HepG2 (cell line): Measurements from ENCODE around the gene MITF.

Experiments used
- HOXA7 ChIP-seq: sonication (generic); formaldehyde crosslinking; IDR thresholded peaks from 2 replicates; pipeline ENCODE4 v1.8.1; 2022; ENCODE audit warnings: mild to moderate bottlenecking, missing genetic modification reagents, moderate library complexity
- JDP2 ChIP-seq: sonication (generic); formaldehyde crosslinking; IDR thresholded peaks from 2 replicates; pipeline ENCODE4 v1.8.1; 2022; ENCODE audit warnings: missing genetic modification reagents, borderline replicate concordance
- NR2C2 ChIP-seq: sonication (generic); formaldehyde crosslinking; IDR thresholded peaks from 2 replicates; pipeline ENCODE4 v1.4.0; 2020; ENCODE audit warnings: missing genetic modification reagents, mild to moderate bottlenecking, moderate library complexity, borderline replicate concordance
- RAD21 ChIP-seq: fragments of 450-650 bp; formaldehyde crosslinking; IDR thresholded peaks from 2 replicates; pipeline ENCODE4 v1.5.0; 2020; ENCODE audit warnings: mild to moderate bottlenecking
- ZNF10 ChIP-seq: sonication (generic); formaldehyde crosslinking; IDR thresholded peaks from 2 replicates; pipeline ENCODE4 v1.4.0; 2020; ENCODE audit warnings: mild to moderate bottlenecking, low read depth, missing genetic modification reagents, borderline replicate concordance
- ZNF205 ChIP-seq: IDR thresholded peaks from 2 replicates; pipeline ENCODE4 v1.6.1; 2018; ENCODE audit warnings: missing biosample characterization, missing genetic modification reagents
- ZNF383 ChIP-seq: sonication (generic); formaldehyde crosslinking; IDR thresholded peaks from 2 replicates; pipeline ENCODE4 v1.4.0; 2020; ENCODE audit warnings: missing genetic modification reagents, mild to moderate bottlenecking, borderline replicate concordance
- TF ChIP-seq, protein P1 (sequence below): sonication (generic); formaldehyde crosslinking; IDR thresholded peaks from 2 replicates; pipeline ENCODE4 v1.4.0; 2020; ENCODE audit warnings: low read depth, mild to moderate bottlenecking, missing genetic modification reagents
- TF ChIP-seq, protein P2 (sequence below): sonication (generic); IDR thresholded peaks from 2 replicates; pipeline ENCODE4 v1.6.1; 2016; ENCODE audit warnings: low read depth, borderline replicate concordance
- TF ChIP-seq, protein P3 (sequence below): sonication (generic); formaldehyde crosslinking; IDR thresholded peaks from 2 replicates; pipeline ENCODE4 v1.5.0; 2020; ENCODE audit warnings: mild to moderate bottlenecking, missing genetic modification reagents, moderate library complexity
- TF ChIP-seq, protein P4 (sequence below): sonication (generic); formaldehyde crosslinking; IDR thresholded peaks from 2 replicates; pipeline ENCODE4 v1.4.0; 2020; ENCODE audit warnings: mild to moderate bottlenecking, missing genetic modification reagents
- TF ChIP-seq, protein P5 (sequence below): sonication (generic); formaldehyde crosslinking; IDR thresholded peaks from 2 replicates; pipeline ENCODE4 v1.4.0; 2020; ENCODE audit warnings: missing genetic modification reagents, mild to moderate bottlenecking, borderline replicate concordance
- TF ChIP-seq, protein P6 (sequence below): sonication (generic); formaldehyde crosslinking; IDR thresholded peaks from 2 replicates; pipeline ENCODE4 v1.8.1; 2022; ENCODE audit warnings: mild to moderate bottlenecking, missing genetic modification reagents
- TF ChIP-seq, protein P7 (sequence below): sonication (generic); formaldehyde crosslinking; IDR thresholded peaks from 2 replicates; pipeline ENCODE4 v1.5.0; 2020; ENCODE audit warnings: mild to moderate bottlenecking, missing genetic modification reagents

DNA sequence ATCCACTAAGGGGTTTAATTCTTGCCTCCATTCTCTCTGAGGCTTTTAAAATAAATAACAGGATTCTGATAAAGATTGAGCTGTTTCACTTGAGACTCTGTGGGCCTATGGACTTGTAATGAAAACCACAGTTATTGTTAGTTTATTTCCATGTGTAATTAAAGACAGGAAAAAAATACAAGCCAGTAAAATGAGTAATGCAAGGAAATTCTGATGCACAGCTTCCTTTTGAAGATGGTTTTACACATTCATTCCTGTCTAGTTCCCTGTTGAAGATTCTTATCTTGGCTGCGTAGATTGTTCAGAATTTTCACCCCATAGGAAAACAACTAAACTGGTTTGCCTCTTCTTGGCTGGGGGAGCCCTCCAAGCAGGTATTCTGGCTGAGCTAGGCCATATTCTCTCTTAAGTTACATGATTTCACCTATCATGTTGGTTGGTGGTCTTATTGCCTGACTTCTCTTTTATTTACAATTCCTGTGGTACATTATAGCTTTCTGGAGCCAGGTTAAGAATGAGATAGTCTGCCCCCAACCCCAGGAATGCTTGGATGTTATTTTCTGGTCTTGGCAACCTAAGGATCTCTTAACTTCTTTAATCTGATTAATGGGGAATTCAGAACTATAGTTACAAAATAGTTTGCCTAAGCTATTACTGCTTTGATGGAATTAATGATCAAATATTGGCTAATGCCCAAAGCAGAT, 67.6 kb downstream of the MITF start:
- TF ChIP-seq, protein P1, sequence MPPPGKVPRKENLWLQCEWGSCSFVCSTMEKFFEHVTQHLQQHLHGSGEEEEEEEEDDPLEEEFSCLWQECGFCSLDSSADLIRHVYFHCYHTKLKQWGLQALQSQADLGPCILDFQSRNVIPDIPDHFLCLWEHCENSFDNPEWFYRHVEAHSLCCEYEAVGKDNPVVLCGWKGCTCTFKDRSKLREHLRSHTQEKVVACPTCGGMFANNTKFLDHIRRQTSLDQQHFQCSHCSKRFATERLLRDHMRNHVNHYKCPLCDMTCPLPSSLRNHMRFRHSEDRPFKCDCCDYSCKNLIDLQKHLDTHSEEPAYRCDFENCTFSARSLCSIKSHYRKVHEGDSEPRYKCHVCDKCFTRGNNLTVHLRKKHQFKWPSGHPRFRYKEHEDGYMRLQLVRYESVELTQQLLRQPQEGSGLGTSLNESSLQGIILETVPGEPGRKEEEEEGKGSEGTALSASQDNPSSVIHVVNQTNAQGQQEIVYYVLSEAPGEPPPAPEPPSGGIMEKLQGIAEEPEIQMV (CRISPR knock-in tag), result no peak
- TF ChIP-seq RAD21 (CRISPR knock-in tag), result no peak
- TF ChIP-seq ZNF205 (CRISPR knock-in tag), result no peak
- TF ChIP-seq HOXA7 (CRISPR knock-in tag), result no peak
- TF ChIP-seq, protein P2, sequence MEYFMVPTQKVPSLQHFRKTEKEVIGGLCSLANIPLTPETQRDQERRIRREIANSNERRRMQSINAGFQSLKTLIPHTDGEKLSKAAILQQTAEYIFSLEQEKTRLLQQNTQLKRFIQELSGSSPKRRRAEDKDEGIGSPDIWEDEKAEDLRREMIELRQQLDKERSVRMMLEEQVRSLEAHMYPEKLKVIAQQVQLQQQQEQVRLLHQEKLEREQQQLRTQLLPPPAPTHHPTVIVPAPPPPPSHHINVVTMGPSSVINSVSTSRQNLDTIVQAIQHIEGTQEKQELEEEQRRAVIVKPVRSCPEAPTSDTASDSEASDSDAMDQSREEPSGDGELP, result no peak
- no peak for TF ChIP-seq NR2C2 (CRISPR knock-in tag)
- TF ChIP-seq, protein P3, sequence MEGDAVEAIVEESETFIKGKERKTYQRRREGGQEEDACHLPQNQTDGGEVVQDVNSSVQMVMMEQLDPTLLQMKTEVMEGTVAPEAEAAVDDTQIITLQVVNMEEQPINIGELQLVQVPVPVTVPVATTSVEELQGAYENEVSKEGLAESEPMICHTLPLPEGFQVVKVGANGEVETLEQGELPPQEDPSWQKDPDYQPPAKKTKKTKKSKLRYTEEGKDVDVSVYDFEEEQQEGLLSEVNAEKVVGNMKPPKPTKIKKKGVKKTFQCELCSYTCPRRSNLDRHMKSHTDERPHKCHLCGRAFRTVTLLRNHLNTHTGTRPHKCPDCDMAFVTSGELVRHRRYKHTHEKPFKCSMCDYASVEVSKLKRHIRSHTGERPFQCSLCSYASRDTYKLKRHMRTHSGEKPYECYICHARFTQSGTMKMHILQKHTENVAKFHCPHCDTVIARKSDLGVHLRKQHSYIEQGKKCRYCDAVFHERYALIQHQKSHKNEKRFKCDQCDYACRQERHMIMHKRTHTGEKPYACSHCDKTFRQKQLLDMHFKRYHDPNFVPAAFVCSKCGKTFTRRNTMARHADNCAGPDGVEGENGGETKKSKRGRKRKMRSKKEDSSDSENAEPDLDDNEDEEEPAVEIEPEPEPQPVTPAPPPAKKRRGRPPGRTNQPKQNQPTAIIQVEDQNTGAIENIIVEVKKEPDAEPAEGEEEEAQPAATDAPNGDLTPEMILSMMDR, result no peak
- TF ChIP-seq, protein P4, sequence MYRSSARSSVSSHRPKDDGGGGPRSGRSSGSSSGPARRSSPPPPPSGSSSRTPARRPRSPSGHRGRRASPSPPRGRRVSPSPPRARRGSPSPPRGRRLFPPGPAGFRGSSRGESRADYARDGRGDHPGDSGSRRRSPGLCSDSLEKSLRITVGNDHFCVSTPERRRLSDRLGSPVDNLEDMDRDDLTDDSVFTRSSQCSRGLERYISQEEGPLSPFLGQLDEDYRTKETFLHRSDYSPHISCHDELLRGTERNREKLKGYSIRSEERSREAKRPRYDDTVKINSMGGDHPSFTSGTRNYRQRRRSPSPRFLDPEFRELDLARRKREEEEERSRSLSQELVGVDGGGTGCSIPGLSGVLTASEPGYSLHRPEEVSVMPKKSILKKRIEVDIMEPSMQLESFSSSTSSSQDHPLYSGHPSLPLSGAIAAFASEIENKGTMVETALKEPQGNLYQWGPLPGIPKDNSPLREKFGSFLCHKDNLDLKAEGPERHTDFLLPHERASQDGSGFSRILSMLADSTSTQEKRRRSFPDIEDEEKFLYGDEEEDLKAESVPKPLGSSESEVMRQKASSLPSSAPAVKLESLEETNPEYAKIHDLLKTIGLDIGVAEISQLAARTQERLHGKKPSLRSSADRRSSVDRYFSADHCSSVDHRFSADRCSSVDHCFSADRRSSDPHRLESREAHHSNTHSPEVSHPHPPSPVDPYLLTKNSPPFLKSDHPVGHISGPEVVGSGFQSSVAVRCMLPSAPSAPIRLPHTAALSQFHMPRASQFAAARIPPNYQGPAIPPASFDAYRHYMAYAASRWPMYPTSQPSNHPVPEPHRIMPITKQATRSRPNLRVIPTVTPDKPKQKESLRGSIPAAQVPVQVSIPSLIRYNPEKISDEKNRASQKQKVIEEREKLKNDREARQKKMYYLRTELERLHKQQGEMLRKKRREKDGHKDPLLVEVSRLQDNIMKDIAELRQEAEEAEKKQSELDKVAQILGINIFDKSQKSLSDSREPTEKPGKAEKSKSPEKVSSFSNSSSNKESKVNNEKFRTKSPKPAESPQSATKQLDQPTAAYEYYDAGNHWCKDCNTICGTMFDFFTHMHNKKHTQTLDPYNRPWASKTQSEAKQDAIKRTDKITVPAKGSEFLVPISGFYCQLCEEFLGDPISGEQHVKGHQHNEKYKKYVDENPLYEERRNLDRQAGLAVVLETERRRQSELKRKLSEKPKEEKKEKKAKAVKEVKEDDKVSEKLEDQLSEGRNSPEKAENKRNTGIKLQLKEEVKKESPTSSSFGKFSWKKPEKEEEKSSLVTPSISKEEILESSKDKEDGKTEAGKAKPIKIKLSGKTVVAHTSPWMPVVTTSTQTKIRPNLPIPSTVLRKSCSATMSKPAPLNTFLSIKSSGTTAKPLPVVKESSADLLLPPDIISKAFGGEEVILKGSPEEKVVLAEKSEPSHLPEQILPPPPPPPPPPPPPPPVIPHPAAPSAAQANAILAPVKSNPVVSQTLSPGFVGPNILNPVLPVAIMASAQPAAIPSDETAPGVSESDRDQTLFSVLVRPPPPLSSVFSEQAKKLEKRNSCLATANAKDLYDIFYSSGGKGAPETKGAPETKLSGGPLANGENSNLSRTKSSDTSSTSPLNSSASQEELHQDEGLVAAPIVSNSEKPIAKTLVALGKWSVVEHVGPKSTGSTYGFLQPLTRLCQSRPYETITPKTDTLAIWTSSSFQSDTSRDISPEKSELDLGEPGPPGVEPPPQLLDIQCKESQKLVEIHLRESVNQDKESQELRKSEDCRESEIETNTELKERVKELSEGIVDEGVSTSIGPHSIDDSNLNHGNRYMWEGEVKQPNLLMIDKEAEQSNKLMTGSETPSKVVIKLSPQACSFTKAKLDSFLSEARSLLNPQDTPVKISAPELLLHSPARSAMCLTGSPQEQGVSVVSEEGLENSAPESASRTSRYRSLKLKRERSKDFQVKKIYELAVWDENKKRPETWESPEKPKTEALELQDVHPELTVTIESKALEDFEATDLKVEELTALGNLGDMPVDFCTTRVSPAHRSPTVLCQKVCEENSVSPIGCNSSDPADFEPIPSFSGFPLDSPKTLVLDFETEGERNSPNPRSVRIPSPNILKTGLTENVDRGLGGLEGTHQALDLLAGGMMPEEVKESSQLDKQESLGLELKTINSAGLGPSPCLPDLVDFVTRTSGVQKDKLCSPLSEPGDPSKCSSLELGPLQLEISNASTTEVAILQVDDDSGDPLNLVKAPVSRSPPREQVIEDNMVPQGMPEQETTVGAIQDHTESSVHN (CRISPR knock-in tag), result no peak
- TF ChIP-seq, protein P5, sequence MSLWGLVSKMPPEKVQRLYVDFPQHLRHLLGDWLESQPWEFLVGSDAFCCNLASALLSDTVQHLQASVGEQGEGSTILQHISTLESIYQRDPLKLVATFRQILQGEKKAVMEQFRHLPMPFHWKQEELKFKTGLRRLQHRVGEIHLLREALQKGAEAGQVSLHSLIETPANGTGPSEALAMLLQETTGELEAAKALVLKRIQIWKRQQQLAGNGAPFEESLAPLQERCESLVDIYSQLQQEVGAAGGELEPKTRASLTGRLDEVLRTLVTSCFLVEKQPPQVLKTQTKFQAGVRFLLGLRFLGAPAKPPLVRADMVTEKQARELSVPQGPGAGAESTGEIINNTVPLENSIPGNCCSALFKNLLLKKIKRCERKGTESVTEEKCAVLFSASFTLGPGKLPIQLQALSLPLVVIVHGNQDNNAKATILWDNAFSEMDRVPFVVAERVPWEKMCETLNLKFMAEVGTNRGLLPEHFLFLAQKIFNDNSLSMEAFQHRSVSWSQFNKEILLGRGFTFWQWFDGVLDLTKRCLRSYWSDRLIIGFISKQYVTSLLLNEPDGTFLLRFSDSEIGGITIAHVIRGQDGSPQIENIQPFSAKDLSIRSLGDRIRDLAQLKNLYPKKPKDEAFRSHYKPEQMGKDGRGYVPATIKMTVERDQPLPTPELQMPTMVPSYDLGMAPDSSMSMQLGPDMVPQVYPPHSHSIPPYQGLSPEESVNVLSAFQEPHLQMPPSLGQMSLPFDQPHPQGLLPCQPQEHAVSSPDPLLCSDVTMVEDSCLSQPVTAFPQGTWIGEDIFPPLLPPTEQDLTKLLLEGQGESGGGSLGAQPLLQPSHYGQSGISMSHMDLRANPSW (CRISPR knock-in tag), result no peak
- TF ChIP-seq, protein P6, sequence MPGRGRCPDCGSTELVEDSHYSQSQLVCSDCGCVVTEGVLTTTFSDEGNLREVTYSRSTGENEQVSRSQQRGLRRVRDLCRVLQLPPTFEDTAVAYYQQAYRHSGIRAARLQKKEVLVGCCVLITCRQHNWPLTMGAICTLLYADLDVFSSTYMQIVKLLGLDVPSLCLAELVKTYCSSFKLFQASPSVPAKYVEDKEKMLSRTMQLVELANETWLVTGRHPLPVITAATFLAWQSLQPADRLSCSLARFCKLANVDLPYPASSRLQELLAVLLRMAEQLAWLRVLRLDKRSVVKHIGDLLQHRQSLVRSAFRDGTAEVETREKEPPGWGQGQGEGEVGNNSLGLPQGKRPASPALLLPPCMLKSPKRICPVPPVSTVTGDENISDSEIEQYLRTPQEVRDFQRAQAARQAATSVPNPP (CRISPR knock-in tag), result no peak
- TF ChIP-seq JDP2 (CRISPR knock-in tag), result no peak
- no peak for TF ChIP-seq ZNF10
- no peak for TF ChIP-seq ZNF383 (CRISPR knock-in tag)
- TF ChIP-seq, protein P7, sequence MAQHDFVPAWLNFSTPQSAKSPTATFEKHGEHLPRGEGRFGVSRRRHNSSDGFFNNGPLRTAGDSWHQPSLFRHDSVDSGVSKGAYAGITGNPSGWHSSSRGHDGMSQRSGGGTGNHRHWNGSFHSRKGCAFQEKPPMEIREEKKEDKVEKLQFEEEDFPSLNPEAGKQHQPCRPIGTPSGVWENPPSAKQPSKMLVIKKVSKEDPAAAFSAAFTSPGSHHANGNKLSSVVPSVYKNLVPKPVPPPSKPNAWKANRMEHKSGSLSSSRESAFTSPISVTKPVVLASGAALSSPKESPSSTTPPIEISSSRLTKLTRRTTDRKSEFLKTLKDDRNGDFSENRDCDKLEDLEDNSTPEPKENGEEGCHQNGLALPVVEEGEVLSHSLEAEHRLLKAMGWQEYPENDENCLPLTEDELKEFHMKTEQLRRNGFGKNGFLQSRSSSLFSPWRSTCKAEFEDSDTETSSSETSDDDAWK (CRISPR knock-in tag), result no peak
